Occipital lobe (tissue), 2 donors: ENCODE measurements around the gene PTPN20. TPM values are rescaled to one million over a fixed set of nuclear protein-coding genes. Genes with fewer than 3 reads are reported as not detected.
"Not testable (repeated sequence)": the region's sequence is repeated elsewhere in the genome, so short reads cannot be mapped to it uniquely, and the experiment has no call there.

Experiments used
- DNase-seq: peaks from one replicate; lab custom pipeline; 2025; lab: John Stamatoyannopoulos, UW
- total RNA-seq: library from RNA; depleted of rRNA; stranded (reverse); fragments of >200 nt; gene quantifications from one replicate; pipeline ENCODE4 v1.2.3, GENCODE V29; 2014

PTPN20 gene, protein sequence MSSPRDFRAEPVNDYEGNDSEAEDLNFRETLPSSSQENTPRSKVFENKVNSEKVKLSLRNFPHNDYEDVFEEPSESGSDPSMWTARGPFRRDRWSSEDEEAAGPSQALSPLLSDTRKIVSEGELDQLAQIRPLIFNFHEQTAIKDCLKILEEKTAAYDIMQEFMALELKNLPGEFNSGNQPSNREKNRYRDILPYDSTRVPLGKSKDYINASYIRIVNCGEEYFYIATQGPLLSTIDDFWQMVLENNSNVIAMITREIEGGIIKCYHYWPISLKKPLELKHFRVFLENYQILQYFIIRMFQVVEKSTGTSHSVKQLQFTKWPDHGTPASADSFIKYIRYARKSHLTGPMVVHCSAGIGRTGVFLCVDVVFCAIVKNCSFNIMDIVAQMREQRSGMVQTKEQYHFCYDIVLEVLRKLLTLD
- total RNA-seq, result 14.2 TPM

DNA sequence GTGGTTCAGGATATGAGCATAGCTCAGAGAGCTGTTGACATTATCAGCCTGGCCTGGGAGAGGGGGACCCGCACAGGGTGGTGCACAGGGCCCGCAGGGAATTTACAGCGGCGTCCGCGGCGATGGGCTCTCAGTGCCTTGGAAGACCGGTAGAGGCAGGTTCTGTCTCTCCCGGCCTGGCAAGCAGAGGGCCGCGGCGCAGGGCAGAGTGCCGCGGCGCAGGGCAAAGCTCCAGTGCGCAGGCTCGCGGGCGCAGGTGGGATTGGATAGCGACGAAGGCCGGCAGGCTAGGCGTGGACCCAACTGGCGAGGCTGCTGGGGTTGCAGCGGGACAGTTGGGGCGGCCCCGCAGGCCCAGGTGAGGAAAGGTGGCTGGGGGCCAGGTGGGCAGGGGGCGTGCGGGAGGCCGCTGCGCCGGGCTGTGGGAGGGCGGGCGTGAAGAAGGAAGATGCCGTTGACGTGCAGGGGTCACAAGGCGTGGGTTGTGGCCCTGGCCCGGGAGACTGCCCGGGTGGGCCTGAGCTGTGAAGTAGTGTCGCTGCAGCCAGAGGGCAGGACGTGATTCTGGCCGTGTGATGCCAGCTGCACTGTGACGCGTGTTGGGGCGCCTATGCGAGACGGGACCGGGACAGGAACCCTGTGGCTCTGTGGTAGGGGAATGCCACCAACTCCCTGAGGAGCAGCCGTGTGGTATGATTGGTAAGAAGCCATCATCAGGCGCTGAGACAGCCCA is at the start of gene PTPN20:
PTPN20 (plus strand) TSS at position 285 of the 733 bp plus-strand sequence. CDS start 21,072 bp downstream, outside the sequence.
- peak; percentile 5 for DNase-seq

DNA sequence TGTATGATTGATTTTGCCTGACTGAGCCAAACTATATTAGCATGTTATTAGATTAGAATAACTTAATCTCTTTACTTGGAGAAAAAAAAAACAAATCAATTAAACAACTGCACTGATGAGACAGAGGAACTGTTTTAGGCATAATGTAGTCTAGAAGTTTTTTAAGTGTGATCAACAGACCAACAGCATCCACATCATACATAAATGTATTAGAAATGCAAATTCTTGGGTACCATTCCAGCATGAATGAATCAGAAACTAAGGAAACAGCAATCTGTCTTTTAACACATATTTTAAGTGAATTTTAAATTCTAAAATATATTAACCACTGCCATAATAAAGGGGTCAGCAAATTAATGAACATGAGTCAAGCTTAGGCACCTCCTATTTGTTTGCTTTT is 41.5 kb upstream of the PTPN20 start:
- DNase-seq, result not testable (repeated sequence)

DNA sequence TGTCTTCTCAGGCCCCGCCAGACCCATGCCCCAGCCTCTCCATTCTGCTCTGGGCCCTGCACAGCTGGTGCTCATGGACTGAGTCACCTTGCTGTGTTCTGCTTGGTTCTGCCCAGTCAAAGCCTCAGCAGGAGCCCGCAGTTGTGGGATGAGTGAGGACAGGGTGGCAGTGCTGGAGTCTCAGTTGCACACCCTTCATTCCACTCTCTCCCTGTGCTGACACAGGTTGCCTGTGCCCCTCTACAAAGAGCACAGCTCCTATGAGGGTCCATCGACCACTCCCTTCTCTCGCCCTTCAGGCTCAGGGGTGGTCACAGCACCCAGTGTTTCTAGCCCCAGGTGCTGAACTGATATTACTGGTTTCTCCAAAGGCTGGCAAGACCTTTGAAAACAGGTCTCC is 39.6 kb upstream of the PTPN20 start:
- not testable (repeated sequence) for DNase-seq

GRCh38 chr10:46875304-46875703 is 35.9 kb upstream of the PTPN20 start:
- DNase-seq, result not testable (repeated sequence)

DNA sequence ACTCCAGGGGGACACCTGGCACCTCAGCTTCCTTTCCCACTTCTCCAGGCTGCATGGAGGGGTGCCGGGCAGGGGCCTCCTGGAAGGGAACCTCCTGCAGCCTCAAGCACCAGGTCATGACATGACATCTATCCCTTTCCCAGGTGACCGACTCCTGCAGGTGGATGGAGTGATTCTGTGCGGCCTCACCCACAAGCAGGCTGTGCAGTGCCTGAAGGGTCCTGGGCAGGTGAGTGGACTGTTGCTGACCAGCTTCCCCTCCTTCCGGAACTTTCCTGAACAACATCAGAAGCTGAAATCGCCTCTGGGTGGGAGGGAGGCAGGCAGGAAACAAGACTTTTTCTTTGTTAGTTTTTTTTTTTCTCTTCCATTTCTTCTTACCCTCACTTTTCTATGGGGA is 34.5 kb upstream of the PTPN20 start:
- DNase-seq, result not testable (repeated sequence)

- peak; percentile 49 for DNase-seq
These were observed 32.5 kb upstream of the PTPN20 start for GRCh38 chr10:46878761-46879160.

- peak; percentile 14 for DNase-seq
These were observed 20.2 kb upstream of the PTPN20 start for GRCh38 chr10:46890813-46891611.

GRCh38 chr10:46896762-46897692 is 14.2 kb upstream of the PTPN20 start:
- not testable (repeated sequence) for DNase-seq

GRCh38 chr10:46901247-46901646 is 10.0 kb upstream of the PTPN20 start:
- not testable (repeated sequence) for DNase-seq

GRCh38 chr10:46903874-46904273 is 7.4 kb upstream of the PTPN20 start:
- not testable (repeated sequence) for DNase-seq

DNA sequence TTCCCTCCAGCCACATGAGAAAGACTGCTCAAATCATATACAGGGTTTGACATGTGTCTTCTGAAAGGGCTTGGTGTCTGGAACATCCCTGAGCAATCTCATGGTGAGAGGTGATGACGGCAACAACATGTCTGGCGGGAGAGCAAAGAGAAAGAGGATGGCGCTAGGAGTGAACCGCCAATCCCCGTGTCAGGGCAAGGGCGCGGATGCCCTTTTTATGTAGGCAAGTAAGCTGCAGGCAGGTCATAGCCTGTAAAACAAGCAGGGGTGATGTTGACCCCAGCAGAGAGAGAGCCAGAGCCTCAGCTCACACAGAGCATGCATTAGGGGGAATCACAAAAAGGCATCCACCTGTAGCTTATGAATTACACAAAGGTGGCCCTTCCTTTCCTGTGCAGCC is 4.9 kb upstream of the PTPN20 start:
- DNase-seq, result not testable (repeated sequence)

DNA sequence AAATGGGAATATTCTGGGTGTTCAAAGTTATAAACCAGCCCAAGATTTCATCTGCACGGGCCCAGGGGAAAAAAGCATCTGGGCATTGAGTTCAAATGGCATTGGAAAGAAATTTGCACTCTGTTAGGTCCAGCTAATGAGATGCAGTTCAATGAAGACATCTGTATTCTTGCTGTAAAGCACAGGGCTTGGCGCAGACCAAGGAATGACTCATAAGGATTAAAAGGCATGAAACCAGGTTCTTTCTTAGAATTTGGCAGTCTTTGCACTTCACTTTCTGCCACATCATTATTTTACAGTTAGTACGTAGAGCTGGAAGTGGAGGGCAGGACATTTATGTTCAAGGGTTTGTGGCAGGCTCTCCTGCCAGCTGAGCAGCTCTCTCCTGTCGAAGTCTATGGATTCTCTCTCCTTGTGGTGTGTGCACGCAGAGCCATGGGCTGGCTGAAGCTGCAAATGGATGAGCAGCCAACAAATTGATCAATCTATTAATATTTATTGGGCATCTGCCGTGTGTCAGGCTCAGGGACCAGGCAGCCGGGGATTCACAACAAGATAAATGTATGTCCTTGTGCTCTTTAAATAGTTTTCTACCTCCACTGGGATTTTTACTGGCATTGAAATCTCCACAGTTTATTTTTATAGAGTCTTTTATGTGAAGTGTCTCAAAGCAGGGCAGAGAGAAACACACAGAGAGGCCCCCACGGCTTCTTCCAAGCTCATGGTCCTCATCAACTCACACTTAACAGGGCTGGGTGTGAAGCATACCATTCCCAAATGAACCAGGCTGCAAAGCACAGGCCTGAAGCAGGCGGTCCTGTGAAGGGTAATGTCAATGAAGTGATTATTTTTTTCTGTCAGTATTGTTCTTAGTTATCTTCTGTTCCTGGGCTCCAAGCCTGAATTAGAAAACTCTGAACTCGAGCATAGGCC is 3.8 kb upstream of the PTPN20 start:
- DNase-seq, result not testable (repeated sequence)

- not testable (repeated sequence) for DNase-seq
These were observed 11.3 kb downstream of the PTPN20 start for GRCh38 chr10:46922498-46922897.

GRCh38 chr10:46925156-46925555 is 13.9 kb downstream of the PTPN20 start:
- not testable (repeated sequence) for DNase-seq

- not testable (repeated sequence) for DNase-seq
These were observed 14.6 kb downstream of the PTPN20 start for GRCh38 chr10:46925853-46926252.

- not testable (repeated sequence) for DNase-seq
These were observed 17.6 kb downstream of the PTPN20 start for GRCh38 chr10:46928810-46929209.

GRCh38 chr10:46932383-46932782 is 21.2 kb downstream of the PTPN20 start:
- DNase-seq, result not testable (repeated sequence)

DNA sequence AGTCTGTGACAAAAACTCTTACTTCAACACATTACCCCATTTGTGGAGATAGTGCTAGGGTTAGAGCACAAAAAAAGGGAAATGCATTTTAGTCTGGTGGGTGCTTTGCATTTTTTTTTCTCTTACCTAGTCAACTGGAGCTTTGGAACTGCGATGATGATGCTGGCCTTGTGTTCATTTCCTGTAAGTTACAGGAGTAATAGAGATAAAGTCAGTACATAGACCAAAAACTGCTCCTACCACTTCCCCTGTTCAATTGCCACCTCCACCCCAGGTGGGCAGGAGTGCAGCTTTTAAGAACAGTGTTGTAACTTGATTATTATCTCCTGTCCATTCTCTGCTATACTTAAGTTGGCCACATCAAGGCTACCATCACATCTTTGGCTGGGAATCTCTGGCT is 29.9 kb downstream of the PTPN20 start:
- DNase-seq, result not testable (repeated sequence)
